Stimulated activated CD4-positive, alpha-beta T cell treated with anti-CD3 and anti-CD28 coated beads, Interleukin-4, amount 100 ng/mL, for 48 hours (primary cell): ENCODE data around the gene NKD2.

ENCODE experiments used
- DNase-seq, 2 donors: peaks; one replicate each; pipeline ENCODE4 v3.0.0-alpha.2; 2020; ENCODE audit warnings: low read depth in 2 of 2

NKD2 gene

GRCh38 chr5:1088031-1088430 lies 79.4 kb downstream of the NKD2 start:
- no peak for DNase-seq
